HepG2 (cell line): ENCODE results near the gene RILP. TPM values are rescaled to one million over a fixed set of nuclear protein-coding genes. Genes with fewer than 3 reads are reported as not detected.

Experiments used
- ATF5 ChIP-seq: sonication (generic); formaldehyde crosslinking; IDR thresholded peaks from 2 replicates; pipeline ENCODE4 v1.4.0; 2020; ENCODE audit warnings: mild to moderate bottlenecking, low read depth, missing genetic modification reagents
- CCDC6 ChIP-seq: sonication (generic); formaldehyde crosslinking; IDR thresholded peaks from 2 replicates; pipeline ENCODE4 v1.8.1; 2022; ENCODE audit warnings: mild to moderate bottlenecking, missing genetic modification reagents, moderate library complexity
- ELF1 ChIP-seq: sonication (generic); formaldehyde crosslinking; IDR thresholded peaks from 2 replicates; pipeline ENCODE4 v1.4.0; 2020; ENCODE audit warnings: missing genetic modification reagents
- HNF4G ChIP-seq, 2 experiments: sonication (generic) in 1 of 2; formaldehyde crosslinking in 1 of 2; IDR thresholded peaks; 2 replicates each; pipeline versions ENCODE4 v1.4.0 to v1.6.1; 2011 to 2020; ENCODE audit warnings: borderline replicate concordance in 2 of 2, low read depth in 2 of 2, mild to moderate bottlenecking in 2 of 2, low read length in 1 of 2, missing genetic modification reagents in 1 of 2, moderate library complexity in 1 of 2
- KDM5B ChIP-seq: sonication (generic); formaldehyde crosslinking; IDR thresholded peaks from 2 replicates; pipeline ENCODE4 v1.4.0; 2020; ENCODE audit warnings: missing genetic modification reagents, mild to moderate bottlenecking, borderline replicate concordance
- NFAT5 ChIP-seq: sonication (generic); formaldehyde crosslinking; IDR thresholded peaks from 2 replicates; pipeline ENCODE4 v1.4.0; 2020; ENCODE audit warnings: missing genetic modification reagents
- NFE2 ChIP-seq: sonication (generic); formaldehyde crosslinking; IDR thresholded peaks from 2 replicates; pipeline ENCODE4 v1.4.0; 2020; ENCODE audit warnings: missing genetic modification reagents
- POLR2AphosphoS2 ChIP-seq: IDR thresholded peaks from 2 replicates; pipeline ENCODE4 v1.6.1; 2011; ENCODE audit warnings: low read depth, low read length, improper control_type of control experiment
- TBP ChIP-seq: sonication (generic); formaldehyde crosslinking; IDR thresholded peaks from 2 replicates; pipeline ENCODE4 v1.5.0; 2020; ENCODE audit warnings: missing genetic modification reagents
- THYN1 ChIP-seq: sonication (generic); formaldehyde crosslinking; IDR thresholded peaks from 2 replicates; pipeline ENCODE4 v1.8.1; 2023; ENCODE audit warnings: low read depth, mild to moderate bottlenecking, moderate library complexity, missing genetic modification reagents, borderline replicate concordance
- ZFP1 ChIP-seq: IDR thresholded peaks from 2 replicates; pipeline ENCODE4 v1.6.1; 2016
- ZFP62 ChIP-seq: sonication (generic); formaldehyde crosslinking; IDR thresholded peaks from 2 replicates; pipeline ENCODE4 v1.4.0; 2020; ENCODE audit warnings: missing genetic modification reagents
- ZFX ChIP-seq: sonication (generic); formaldehyde crosslinking; IDR thresholded peaks from 2 replicates; pipeline ENCODE4 v1.4.0; 2020; ENCODE audit warnings: mild to moderate bottlenecking, low read depth, missing genetic modification reagents, moderate library complexity
- ZNF350 ChIP-seq: sonication (generic); formaldehyde crosslinking; IDR thresholded peaks from 2 replicates; pipeline ENCODE4 v1.4.0; 2020; ENCODE audit warnings: mild to moderate bottlenecking, low read depth, missing genetic modification reagents, borderline replicate concordance
- ZNF557 ChIP-seq: sonication (generic); formaldehyde crosslinking; IDR thresholded peaks from 2 replicates; pipeline ENCODE4 v1.4.0; 2020; ENCODE audit warnings: missing genetic modification reagents
- ZNF780A ChIP-seq: sonication (generic); formaldehyde crosslinking; IDR thresholded peaks from 2 replicates; pipeline ENCODE4 v1.8.0; 2022; ENCODE audit warnings: mild to moderate bottlenecking, missing genetic modification reagents, moderate library complexity
- polyA plus RNA-seq, 8 experiments: library from polyadenylated mRNA; depleted of rRNA in 3 of 8; stranded (reverse) in 7 of 8; unstranded in 1 of 8; fragments of >200 nt; fragmentation: Illumina TruSeq in 4 of 8; extraction: Trizol in 4 of 8; gene quantifications; 2 replicates each; pipeline versions ENCODE4 v1.2.1 to v1.2.3, GENCODE V29; 2011 to 2016; ENCODE audit warnings: low read depth in 4 of 8, missing spikeins in 1 of 8, mixed read lengths in 1 of 8; ENCODE audit not compliant: insufficient read depth in 1 of 8
- total RNA-seq, 5 experiments: library from RNA; depleted of rRNA; stranded (reverse); fragments of >200 nt; fragmentation: Illumina TruSeq; extraction: Trizol; gene quantifications; 2 replicates each; pipeline ENCODE4 v1.2.3, GENCODE V29; 2016; ENCODE audit warnings: low read depth in 1 of 5
- TF ChIP-seq, protein P1 (sequence below): sonication (generic); formaldehyde crosslinking; IDR thresholded peaks from 2 replicates; pipeline ENCODE4 v1.8.0; 2022; ENCODE audit warnings: low read depth, missing genetic modification reagents
- TF ChIP-seq, protein P2 (sequence below), 2 experiments: IDR thresholded peaks; 2 replicates each; pipeline ENCODE4 v1.6.1; 2011 to 2012; ENCODE audit warnings: low read length in 2 of 2, borderline replicate concordance in 1 of 2, low read depth in 1 of 2, mild to moderate bottlenecking in 1 of 2, moderate library complexity in 1 of 2

Gene RILP
- total and polyA plus RNA-seq, 2 of the 13 experiments (the other 11 are each of a cell fraction or from before 2014, with no cell fraction given), result 6.6 to 8.1 TPM

GRCh38 chr17:1621273-1621954 lies 28.3 kb downstream of the RILP start (continued):
- TF ChIP-seq THYN1 (CRISPR knock-in tag) (no peak), ZFX (CRISPR knock-in tag) (peak; percentile 74), ZNF557 (no peak), KDM5B (CRISPR knock-in tag) (no peak; the same call in 1 of the 2 replicates), TBP (CRISPR knock-in tag) (no peak), ZNF350 (CRISPR knock-in tag) (no peak), ZFP1 (no peak), NFAT5 (CRISPR knock-in tag) (no peak), ELF1 (CRISPR knock-in tag) (0 out of 2 replicates have a peak, but pooled peaks have one; percentile 23), HNF4G (IDR thresholded peaks at IDR 0.05; ENCODE audit: borderline replicate concordance, low read depth, low read length) (no peak), HNF4G (CRISPR knock-in tag; IDR thresholded peaks at IDR 0.05; ENCODE audit: borderline replicate concordance, low read depth) (no peak; the same call in 1 of the 2 replicates), POLR2AphosphoS2 (no peak), CCDC6 (CRISPR knock-in tag) (no peak), ZNF780A (CRISPR knock-in tag) (no peak), NFE2 (CRISPR knock-in tag) (no peak), ATF5 (CRISPR knock-in tag) (no peak), ZFP62 (CRISPR knock-in tag) (no peak)
- TF ChIP-seq, protein P1, sequence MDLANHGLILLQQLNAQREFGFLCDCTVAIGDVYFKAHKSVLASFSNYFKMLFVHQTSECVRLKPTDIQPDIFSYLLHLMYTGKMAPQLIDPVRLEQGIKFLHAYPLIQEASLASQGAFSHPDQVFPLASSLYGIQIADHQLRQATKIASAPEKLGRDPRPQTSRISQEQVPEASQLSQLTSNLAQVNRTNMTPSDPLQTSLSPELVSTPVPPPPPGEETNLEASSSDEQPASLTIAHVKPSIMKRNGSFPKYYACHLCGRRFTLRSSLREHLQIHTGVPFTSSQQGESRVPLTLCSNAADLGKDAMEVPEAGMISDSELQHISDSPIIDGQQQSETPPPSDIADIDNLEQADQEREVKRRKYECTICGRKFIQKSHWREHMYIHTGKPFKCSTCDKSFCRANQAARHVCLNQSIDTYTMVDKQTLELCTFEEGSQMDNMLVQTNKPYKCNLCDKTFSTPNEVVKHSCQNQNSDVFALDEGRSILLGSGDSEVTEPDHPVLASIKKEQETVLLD, result no peak
- TF ChIP-seq, protein P2, sequence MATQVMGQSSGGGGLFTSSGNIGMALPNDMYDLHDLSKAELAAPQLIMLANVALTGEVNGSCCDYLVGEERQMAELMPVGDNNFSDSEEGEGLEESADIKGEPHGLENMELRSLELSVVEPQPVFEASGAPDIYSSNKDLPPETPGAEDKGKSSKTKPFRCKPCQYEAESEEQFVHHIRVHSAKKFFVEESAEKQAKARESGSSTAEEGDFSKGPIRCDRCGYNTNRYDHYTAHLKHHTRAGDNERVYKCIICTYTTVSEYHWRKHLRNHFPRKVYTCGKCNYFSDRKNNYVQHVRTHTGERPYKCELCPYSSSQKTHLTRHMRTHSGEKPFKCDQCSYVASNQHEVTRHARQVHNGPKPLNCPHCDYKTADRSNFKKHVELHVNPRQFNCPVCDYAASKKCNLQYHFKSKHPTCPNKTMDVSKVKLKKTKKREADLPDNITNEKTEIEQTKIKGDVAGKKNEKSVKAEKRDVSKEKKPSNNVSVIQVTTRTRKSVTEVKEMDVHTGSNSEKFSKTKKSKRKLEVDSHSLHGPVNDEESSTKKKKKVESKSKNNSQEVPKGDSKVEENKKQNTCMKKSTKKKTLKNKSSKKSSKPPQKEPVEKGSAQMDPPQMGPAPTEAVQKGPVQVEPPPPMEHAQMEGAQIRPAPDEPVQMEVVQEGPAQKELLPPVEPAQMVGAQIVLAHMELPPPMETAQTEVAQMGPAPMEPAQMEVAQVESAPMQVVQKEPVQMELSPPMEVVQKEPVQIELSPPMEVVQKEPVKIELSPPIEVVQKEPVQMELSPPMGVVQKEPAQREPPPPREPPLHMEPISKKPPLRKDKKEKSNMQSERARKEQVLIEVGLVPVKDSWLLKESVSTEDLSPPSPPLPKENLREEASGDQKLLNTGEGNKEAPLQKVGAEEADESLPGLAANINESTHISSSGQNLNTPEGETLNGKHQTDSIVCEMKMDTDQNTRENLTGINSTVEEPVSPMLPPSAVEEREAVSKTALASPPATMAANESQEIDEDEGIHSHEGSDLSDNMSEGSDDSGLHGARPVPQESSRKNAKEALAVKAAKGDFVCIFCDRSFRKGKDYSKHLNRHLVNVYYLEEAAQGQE (IDR thresholded peaks at IDR 0.05; ENCODE audit: borderline replicate concordance in 1 of 2, low read depth in 1 of 2, low read length in 2 of 2), result no peak
